Inferior parietal cortex (tissue), 1 donor: Measurements from ENCODE around the gene LGALS4.
"Not testable (repeated sequence)": the region's sequence is repeated elsewhere in the genome, so short reads cannot be mapped to it uniquely, and the experiment has no call there.

Experiments used
- DNase-seq: peaks from one replicate; pipeline ENCODE4 v3.0.0-alpha.2; 2016; ENCODE audit errors: extremely low spot score

The LGALS4 gene

DNA sequence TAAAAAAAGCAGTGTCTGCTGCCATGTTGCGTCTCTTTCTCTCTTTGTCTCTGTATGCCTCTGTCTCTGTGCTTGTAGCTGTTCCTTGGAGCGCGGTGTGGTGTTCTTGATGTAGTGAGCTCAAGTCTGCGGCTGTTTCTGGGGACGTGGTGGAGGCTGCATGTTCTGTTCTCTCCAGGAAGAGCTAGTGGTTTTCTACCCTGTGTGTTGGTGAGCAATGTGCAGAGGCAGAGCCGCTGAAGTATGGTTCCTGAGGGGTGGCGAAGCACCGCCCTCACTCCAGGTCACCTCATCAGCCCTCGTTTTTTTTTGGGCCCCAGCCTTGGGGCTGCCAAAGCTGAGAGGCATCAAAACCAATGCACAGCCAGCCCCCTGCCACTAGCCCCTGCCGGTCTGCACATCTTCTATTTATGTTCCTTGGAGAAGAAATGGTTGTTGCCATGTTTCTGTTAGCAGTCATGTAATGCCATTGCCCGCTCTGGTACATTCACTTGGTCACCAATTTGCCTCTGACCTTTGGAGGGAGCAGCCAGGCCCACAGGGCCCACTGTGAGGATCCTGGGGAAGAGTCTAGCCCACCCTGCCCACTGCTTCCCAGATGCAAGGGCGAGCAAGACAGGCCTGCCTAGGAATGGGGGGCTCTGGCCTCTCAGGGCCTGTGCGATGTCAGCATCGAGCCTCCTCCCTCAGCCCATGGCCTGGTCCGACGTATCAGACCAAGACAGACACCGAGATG is 29.9 kb upstream of the LGALS4 start:
- DNase-seq, result no peak

DNA sequence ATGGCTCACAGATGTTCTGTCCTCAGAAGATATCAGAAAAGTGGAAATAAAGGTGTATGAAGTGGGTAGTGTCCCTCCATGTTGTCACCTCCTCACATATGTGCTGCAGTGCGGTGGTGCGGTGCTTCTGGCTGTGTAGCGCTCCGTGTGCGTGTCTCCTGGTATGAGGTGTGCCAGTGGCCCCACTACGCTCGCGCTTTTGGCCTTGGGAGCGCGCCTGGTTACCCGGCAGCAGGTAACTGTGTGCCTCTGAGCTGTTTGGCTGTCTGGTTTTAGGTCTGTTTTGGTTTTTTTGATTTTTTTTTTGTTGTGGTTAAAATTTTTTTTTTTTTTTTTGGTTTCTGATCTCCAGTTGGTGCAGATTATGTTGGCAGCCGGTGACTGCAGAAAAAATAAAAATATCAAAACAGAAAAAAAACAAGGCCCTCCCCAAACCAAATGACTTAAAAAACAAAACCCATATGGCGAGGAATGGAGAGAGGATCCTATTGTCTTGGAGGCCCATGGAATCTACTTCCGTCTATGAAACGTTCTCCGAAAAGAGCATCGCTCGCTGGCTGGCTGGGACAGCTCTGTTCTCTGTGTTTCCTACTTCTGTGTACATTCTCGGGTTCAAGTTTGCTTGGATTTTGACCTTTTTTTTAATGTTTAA is 29.2 kb upstream of the LGALS4 start:
- no peak for DNase-seq

DNA sequence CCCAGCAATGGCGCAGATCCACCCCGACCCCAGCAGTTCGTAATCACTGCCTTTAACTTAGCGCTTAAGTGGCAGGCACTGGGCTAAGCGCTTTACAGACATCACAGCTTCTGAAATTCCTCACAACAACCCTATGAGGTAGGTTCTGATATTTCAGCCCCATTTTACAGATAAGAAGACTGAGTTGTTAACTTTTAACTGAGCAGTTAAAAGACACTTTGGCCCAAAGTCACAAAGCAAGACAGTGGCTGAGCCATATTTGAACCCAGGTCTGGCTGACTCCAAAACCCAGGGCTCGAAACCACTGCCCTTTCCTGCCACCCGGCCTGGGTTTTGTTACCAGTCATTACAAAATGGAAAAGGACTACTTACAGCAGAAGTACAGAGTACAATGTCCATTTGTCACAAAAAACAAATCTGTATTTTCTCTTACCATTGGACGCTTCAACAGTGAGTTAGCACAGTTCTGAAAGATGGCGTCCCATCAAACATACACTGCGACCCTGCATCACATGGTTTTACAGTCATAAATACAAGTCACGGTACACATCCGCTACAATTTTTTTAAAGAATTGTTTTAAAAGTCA is 28.5 kb upstream of the LGALS4 start:
- no peak for DNase-seq

DNA sequence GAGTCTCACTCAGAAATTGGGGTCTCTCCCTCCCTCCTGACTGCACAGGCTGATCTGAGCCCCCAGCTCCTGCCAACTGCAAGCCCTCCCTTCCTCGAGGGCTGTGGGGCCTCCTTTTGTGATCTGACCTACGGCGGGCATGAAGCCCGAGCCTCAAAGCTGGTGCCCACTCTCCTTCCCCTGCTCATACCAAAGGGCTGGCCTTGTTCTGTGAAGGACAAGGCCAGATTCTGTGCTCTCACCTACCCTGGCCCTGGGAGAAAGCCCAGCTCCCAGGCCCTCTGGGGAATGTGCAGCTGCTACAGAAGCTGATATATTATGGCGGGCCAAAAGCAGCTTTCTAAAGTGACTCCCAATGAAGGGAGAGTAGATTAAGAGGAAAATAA is 27.8 kb upstream of the LGALS4 start:
- no peak for DNase-seq

DNA sequence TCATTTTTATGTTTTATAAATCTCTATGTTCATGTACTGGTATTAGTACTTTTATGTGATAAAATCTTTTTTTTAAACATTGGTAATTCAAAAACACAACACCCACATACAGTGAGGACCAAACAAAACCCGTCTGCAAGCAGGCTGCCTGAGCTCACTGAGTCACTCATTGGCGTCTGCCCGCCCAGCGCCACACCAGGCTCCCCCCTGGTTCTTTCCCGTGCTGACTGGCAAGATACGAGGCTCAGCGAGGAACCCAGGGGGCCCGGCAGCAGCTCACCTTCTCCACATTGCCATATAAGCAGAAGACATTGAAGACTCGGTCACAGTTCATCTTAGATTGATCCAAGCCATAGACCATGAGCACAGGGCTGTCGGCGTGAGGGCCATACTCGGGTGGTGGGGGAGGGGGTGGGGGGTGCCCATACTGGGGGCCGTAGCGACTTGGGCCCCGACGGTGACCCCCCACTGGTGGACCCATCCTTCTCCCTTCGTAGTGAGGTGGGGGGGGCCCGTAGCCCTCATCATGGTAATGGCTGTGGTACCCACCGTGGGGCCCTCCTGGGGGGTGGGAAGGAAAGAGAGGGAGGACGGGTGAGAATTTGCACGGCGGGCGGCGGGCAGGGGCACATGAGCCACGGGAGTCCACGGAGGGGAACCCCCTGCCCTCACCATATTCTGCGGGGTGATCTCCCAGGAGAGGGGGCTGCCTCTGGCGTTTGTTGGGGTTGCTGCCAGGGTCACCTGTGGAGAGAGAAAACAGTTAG is 27.3 kb upstream of the LGALS4 start:
- no peak for DNase-seq

DNA sequence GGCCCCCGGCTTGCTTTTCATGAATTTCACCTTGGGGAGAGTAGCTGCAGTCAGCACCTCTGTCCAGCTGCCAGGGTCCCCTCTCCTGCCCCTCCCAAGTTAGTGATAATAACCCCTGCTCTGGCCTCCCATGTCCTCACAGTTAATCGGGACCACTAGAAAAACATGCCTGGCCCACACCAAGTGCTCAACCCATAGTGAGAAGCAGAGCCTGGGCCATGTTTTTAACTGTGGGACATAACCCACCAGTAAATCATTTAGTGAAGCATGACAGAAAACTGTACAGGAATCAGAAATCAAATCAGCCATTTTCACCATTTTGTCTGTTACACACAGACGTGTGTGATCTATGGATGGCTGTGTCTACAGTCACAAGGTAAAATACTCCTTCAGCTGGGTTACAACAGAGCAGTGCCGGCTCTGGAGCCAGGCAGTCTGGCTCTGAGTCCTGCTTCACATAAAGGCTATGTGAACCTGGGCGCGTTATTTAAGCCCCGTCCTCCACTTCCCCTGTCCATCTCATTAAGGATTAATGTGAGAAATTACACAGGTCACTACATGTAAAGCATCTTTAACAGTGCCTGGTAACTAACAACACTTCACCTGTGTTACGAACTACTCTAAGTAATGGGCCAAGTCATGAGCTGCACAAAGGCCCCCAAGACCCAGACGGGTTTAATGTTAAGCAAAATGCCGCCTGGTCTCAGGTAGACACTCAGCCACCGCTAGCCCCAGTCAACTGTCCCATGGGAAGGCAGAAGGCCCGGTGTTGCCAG is 26.4 kb upstream of the LGALS4 start:
- DNase-seq, result no peak

DNA sequence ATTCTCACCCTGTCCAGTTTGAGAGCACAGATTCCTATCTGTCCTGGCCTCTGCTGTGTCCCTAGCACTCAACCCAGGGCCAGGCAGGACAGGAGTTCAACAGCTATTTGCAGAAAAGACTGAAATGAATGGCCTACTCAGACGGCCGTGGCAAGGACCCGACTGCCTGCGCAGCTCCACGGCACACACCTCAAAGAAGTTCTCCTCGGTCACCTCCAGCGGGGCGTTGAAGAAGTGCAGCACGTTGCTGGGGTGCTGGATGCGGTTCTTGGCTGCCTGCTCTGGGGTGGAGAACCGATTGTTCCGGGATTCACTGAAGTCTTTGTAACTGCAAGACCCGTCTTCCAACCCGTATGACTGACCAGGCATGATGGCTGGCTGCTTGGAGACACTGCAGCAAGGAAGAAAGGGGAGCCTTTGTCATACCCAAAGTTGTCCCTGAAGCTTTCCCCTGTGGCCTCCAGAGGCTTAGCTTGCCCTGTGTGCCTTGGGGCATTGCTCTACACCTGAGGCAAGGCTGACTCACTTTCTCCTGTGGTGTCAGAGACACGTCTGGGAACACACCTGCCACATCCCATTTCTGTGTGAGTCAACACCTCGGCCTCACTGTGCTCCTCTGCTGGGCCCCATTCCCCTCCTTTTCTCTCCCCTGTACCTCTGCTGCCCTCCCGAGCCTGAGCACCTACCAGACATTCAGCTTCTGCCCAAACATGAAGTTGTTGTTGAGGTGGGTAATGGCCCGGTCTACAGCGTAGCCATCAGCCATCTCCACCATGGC is 25.7 kb upstream of the LGALS4 start:
- no peak for DNase-seq

DNA sequence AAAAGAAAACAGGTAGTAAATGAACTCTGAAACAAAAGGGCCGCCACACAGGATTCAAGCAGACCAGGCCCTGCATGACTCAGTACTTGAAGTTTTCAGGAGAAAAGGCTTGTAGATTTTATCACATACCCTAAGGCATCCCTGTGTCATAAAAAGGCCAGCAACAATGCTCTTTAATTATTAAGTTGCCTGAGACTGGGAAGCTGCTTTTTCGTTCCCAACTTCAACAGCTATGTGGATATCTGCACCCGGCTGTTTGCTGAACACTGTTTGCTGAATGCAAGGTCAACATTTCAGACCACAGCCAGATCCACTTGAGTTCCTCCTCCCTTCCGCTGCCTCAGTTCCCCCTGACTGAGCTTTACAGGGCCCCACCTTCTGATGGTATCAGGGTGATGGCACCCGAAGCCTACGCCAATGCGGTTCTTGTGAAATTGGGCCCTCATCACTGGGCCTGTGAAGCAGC is 24.9 kb upstream of the LGALS4 start:
- DNase-seq, result no peak

DNA sequence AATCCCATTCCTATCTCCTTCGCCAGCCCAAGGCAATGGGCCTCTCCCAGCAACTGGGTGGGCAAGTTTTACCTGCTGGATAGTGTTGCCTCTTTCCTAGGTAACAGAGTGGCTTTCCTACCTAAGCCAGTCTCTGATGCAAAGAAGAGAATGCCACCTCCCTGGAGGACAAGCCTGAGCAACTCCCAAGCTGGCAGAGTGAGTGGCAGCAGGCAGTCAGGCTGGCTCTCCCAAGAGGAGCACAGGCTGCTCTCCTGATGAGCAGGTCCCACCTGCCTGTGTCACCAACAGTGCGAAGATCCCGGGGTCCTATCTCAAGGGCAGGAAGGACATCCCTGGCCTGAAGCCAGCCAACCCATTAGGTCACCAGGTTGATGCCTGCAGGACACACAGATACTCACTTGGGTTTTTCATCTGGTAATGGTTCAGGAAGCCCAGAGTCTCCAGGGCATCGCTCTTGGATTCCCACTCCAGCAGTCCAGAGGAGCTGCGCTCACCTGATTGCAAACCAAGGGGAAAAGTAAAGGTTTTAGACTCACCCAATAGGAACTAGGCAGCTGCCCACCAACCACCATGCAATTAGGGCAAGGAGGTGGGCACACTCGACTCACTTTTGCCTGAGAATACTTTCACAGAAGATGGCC is 24.4 kb upstream of the LGALS4 start:
- no peak for DNase-seq

DNA sequence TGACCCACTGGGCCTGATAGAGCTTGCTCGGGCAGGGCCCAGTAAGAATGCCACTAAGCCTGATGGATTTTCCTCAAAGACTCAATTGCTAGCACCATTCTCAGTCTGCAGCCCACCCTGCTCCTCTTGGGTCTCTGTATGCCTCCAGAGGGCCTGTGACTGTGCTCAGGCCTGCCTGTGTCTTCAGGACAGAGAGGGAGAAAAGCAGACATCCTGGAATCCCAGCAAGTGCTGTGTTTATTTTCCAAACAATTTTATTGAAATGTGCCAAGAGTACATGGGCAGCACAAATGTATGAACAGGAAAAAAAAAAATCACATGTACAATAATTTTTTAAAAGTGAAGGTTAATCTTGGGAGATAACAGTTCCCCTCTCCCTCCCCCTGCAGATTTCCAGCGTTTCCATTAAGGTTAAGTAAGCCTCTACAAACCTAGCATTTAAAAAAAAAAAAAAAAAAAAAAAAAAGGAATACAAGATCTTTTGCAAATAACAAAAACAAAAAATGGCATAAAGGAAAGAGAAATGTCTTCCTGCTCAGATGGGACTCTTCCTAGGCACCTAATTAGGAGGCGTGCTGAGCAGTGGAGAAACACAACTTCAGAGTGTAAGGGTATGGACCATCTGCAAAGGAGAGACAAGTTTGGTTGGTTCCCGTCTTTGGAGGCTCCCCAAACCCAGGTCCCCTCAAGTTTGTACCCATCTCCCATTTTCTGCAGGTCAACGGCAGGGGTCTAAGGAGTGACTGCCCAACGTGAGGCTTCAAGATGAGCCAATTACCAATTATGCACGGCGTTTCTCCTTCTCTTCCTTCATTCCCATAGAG is 23.6 kb upstream of the LGALS4 start:
- DNase-seq, result no peak

DNA sequence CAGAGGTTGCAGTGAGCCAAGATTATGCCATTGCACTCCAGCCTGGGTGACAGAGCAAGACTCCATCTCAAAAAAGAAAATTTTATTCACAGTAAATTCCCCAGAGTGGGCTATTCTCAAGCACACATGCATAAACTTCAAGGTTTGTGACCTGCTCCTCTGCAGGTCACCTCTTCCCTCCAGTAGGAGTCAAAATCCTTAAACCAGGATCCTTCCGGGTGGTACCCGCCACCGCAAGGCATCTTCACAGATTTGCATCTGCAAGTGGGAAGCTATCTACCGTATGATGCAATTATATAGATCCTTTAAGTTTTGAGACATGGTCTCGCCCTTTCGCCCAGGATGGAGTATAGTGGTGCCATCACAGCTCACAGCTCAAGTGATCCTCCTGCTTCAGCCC is 21.8 kb upstream of the LGALS4 start:
- no peak for DNase-seq

DNA sequence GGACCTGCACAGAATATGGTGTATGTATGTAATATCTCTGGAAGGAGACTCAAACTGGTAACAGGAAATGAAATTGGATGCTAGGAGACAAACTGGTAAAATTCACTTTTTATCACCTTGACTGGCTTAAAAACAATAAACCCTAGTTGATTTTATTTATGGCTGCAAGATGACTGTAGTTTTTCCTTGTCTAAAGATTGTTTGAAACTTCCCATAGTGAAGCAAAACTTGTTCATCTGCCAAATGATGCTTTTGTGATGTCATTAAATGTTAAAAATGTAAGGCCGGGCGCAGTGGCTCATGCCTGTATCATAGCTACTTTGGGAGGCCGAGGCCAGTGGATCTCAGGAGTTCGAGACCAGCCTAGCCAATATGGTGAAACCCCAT is 21.4 kb upstream of the LGALS4 start:
- no peak for DNase-seq

DNA sequence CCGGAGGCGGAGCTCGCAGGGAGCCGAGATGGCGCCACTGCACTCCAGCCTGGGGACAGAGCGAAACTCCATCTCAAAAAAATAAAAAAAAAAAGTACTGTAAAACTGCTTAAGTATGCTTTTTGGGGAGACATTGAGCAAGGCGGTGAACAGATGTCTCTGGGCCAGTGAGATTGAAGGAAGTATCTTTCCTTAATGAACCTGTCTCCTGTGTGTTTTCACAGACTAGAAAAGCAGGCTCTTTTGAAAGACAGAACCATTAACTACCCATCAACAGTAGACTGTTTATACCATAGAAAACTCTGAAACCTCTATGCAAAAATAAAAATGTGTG is 20.3 kb upstream of the LGALS4 start:
- DNase-seq, result no peak

DNA sequence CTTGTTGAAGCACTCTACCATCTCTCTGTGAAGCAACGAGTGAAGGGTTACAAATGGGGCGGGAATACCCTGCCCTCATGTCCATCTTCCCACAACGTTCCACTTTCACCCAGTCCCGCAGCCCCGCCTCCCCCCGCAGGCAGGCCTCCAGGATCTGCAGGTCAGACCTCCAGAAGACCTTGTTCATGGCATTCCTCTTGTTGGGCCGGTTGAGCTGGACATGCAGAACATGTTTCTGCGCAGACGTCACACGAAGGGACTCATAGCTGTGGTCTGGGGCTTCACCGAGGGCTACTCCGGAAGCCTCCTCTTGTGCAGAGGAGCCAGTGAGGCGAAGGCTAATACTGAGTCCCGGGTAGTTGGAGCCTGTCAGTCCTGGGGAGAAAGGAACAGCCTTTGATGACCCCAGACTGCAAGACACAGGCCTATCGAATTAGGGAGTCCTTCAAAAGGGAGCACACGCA is 18.4 kb upstream of the LGALS4 start:
- DNase-seq, result peak; percentile 5

DNA sequence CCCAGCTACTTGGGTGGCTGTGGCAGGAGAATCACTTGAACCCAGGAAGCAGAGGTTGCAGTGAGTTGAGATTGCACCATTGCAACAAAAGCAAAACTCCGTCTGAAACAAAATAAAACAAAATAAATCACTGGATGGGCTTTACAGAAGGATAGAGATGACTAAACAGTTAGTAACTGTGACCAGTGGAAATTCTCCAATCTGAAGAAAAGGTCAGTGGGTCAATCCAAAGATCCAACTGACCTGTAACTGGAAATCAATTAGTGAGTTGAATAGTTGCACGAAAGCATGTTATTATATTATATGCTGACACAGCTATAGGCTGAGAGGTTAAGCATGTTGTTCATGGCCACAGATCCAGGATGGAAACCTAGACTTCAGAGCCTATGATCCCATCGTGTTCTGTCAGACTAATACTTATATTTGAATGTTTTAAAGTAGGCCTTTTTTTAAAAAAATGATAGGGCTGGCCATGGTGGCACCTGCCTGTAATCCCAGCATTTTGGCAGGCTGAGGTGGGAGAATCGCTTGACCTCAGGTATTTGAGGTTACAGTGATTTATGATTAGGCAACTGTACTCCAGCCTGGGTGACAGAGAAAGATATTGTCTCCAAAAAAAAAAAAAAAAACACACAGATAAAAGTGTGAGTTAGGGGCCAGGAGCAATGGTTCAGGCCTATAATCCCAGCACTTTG is 17.4 kb upstream of the LGALS4 start:
- DNase-seq, result no peak

DNA sequence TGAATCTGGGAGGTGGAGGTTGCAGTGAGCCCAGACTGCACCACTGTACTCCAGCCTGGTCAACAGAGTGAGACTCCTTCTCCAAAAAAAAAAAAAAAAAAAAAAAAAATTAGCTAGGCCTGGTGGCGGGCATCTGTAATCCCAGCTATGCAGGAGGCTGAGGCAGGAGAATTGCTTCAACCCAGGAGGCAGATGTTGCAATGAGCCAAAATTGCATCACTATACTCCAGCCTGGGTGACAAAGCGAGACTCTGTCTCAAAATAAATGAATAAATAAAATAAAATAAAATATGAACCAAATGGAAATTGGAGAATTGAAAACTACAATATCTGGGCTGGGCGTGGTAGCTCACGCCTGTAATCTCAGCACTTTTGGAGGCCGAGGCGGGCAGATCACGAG is 16.5 kb upstream of the LGALS4 start:
- not testable (repeated sequence) for DNase-seq

DNA sequence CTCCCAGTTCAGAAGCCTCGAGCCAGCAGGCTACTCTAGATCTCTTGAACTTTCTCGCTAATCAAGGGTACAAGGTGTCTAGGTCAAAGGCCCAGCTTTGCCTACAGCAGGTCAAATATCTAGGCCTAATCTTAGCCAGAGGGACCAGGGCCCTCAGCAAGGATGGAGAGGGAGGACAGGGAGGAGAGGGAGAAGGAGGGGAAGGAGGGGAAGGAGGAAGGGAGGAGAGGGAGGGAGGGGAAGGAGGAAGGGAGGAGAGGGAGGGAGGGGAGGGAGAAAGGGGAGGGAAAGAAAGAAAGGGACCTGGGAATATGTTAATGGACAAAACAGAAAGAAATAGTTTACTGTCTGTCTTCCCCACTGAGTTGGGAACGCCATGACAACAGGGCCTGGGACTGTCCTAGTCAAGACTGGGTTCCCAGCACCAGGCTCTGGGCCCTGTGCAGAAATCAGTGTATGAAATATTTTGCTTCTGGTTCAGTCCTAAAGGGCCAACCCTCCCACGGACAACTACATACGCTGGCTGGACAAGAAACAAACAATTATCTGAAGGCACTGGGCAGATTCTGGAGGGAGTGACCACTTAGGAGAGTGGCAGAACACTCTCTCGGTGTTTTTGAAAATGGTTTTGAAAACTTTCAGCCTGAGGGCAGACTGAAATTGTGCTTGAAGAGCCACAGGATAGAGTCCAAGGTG is 14.3 kb upstream of the LGALS4 start:
- no peak for DNase-seq

DNA sequence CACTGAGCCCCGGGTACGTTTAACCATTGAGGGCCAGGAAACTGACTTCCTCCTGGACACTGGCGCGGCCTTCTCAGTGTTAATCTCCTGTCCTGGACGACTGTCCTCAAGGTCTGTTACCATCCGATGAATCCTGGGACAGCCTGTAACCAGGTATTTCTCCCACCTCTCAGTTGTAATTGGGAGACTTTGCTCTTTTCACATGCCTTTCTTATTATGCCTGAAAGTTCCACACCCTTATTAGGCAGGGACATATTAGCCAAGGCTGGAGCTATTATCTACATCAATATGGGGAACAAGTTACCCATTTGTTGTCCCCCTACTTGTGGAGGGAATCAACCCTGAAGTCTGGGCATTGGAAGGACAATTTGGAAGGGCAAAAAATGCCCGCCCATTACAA is 13.2 kb upstream of the LGALS4 start:
- not testable (repeated sequence) for DNase-seq
